ENCODE results near the gene ALS2. TPM values are rescaled to one million over a fixed set of nuclear protein-coding genes. Genes with fewer than 3 reads are reported as not detected.
"Not testable (repeated sequence)": the region's sequence is repeated elsewhere in the genome, so short reads cannot be mapped to it uniquely, and the experiment has no call there.

Gene ALS2
- total RNA-seq: 37.1 and 37.3 TPM in 2 replicates
- 15.9 TPM for polyA plus RNA-seq (2012)

- peak; percentile 99 for DNase-seq (ENCODE audit: low read depth)
Observed at GRCh38 chr2:201780674-201781493, at the start of gene ALS2. TSS of gene ALS2 (minus strand) at chr2:201780933. CDS start at chr2:201768885, 12,048 bp downstream.

DNA sequence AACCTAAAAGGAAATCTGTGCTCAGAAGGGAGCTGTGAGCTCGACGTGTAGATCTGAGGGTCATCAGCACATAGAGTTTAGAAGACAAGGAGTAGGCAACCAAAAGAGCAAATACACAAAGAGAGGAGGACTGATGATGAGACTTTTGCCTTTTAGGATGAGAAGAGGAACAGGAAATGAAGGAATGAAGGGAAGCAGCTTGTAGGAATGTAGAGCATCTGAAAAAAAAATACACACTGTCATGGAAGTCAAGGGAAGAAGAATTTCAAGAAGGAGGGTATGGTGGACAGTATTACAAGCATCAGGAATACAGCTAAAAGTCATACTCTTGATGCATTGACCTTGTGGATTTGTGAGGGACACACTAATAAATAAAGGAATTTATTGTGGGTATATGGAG lies 47.5 kb upstream of the ALS2 start:
- no peak for DNase-seq (ENCODE audit: low read depth)

GRCh38 chr2:201827621-201828020 lies 46.9 kb upstream of the ALS2 start:
- DNase-seq (ENCODE audit: low read depth): no peak

GRCh38 chr2:201824212-201824611 lies 43.5 kb upstream of the ALS2 start:
- no peak for DNase-seq (ENCODE audit: low read depth)

GRCh38 chr2:201821080-201821479 lies 40.3 kb upstream of the ALS2 start:
- no peak for DNase-seq (ENCODE audit: low read depth)

DNA sequence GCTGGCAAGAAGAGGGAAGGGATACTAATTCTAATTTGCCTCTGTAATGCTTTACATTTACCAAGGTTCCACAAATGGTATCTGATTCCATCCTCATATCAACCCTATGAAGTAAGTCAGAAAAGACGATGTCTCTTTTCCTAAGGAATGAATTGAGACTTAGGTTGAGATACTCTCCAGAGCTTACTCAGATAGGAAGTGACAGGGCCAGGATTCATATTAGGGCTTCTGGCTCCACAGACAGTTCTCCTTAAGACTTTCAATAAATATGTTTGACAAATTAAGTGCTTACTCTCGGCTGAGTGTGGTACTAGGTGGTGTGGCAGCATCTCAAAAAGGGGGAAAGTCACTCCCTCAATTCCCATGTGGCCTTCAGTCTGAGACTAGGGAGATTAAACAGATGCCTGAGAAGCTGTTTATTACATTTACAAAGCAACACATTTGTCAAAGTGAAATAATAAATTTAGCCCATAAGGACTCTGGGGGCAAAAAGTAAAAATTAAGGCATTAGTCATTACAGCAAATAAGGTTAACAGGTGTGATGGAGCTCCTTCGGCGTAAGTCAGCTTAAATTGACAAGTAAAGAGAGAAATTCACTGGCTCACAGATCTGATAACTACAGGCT lies 39.8 kb upstream of the ALS2 start:
- DNase-seq (ENCODE audit: low read depth): no peak

- no peak for DNase-seq (ENCODE audit: low read depth)
Observed at GRCh38 chr2:201816657-201817575, 36.2 kb upstream of the ALS2 start.

DNA sequence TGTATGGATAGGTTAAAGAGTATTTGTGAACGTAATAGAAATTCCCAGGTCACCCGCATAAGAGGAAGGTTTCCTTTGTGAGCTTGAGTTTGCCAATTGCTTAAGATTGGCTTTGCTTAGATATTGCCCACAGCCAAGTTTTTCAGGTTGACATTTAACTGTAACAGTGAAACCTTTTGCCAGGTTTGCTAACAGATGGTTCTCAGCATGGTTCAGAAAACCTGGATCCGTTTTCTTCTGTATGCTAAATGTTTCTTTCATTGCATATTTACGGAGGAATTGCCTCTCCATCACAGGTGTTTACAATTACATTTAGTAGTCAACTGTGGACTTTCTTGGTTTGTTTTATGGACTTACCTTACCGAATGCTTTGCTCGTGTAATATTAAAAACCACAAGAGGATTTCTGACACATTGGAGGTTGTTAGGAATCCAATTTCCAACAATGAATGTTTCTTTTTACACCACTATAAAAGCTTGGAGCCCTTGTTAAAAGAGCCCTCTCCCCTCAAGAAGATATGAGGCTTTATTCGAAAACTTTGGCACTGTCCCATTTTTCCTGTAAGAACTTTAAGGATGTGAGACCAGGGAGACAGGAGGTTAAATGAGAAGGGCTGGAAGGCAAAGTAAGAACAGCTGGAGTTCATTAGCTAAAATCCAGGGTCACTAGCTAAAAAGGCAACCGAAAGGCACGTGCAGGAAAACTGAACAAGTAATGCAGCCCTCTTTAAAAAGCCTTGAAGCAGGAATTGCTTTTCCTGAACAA lies 33.4 kb upstream of the ALS2 start:
- DNase-seq (ENCODE audit: low read depth): no peak

DNA sequence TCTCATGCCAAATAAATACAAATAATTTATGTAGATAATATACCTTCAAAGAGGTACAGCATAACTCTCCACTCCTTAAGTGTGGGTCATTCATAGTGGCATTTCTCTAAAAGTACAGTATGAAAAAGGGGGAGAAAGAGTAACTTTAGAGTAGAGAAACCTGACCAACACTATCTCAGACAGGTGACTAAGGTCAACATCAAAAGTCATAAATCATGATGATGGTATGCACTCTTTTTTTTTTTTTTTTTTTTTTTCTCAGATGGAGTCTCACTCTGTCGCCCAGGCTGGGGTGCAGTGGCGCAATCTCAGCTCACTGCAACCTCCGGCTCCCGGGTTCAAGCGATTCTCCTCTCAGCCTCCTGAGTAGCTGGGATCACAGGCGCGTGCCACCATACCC lies 29.9 kb upstream of the ALS2 start:
- not testable (repeated sequence) for DNase-seq (ENCODE audit: low read depth)

DNA sequence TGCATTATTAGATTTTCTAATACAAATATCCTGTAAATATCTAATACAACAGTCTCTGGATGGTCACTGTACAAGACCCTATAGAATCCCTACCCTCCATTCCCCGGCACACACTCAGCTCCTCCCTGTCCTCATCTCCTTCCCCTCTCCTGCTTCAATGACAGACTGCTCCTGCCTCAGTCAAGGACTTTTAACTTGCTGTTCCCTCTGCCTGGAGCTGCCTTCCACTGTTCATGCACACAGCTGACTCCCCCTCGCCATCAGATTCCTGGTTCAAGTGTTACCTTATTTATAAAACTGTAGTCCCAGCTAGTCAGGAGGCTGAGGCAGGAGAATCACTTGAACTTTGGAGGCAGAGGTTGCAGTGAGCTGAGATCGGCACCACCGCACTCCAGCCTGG lies 28.9 kb upstream of the ALS2 start:
- DNase-seq (ENCODE audit: low read depth): no peak

DNA sequence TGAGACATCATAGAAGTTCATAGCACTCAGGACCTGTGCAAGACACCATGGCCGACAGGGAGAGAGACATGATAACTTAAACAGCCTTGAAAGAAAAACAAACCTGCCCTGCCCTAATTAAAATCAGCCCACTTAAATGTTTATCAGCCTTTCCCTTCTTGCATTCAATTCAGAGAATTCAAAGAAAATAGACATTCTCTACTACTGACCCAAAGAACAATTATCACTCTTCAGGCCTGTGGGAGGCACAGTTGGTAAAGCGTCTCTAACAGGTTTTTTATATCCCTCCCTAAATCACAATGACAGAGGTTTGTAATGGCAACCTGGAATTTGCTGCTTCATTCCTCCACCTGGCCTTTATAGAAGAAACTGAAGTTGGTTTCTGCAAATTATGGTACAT lies 27.3 kb upstream of the ALS2 start:
- DNase-seq (ENCODE audit: low read depth): no peak

- peak; percentile 78 for DNase-seq (ENCODE audit: low read depth)
Observed at GRCh38 chr2:201807452-201807999, 26.8 kb upstream of the ALS2 start.

- DNase-seq (ENCODE audit: low read depth): peak; percentile 76
Observed at GRCh38 chr2:201806442-201807170, 25.9 kb upstream of the ALS2 start, which contains the start of gene CDK15. TSS of gene CDK15 (plus strand) at chr2:201806537. CDS start at chr2:201806665, 128 bp downstream.

GRCh38 chr2:201798914-201799285 lies 18.2 kb upstream of the ALS2 start:
- DNase-seq (ENCODE audit: low read depth): peak; percentile 30

DNA sequence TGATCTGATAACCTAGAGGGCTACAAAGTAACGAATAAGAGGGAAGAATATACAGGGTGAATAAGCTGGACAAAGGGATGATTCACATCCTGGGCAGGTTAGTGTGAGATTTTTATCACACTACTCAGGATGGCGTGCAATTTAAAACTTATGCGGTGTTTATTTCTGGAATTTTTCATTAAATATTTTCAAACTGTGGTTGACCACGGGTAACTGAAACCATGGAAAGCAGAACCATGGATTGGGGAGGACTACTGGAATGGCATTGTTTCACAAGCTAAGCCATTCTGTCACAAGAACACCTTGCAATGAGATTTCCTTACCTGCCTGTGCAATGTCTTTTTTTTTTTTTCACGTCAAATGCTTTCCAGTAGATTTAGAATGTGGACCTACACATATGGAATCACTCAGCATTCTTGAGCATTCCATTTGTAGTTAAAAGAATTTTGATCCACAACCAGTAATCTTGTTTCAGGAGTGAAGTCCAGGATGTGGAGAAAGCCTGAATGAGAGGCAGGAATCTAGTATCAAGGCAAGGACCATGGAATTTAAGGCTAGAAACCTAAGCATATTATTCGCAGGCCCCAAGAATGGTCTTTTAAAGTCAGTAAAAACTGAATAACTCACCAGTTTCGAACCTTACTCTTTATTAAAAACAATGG lies 17.6 kb upstream of the ALS2 start:
- DNase-seq (ENCODE audit: low read depth): peak; percentile 75

DNA sequence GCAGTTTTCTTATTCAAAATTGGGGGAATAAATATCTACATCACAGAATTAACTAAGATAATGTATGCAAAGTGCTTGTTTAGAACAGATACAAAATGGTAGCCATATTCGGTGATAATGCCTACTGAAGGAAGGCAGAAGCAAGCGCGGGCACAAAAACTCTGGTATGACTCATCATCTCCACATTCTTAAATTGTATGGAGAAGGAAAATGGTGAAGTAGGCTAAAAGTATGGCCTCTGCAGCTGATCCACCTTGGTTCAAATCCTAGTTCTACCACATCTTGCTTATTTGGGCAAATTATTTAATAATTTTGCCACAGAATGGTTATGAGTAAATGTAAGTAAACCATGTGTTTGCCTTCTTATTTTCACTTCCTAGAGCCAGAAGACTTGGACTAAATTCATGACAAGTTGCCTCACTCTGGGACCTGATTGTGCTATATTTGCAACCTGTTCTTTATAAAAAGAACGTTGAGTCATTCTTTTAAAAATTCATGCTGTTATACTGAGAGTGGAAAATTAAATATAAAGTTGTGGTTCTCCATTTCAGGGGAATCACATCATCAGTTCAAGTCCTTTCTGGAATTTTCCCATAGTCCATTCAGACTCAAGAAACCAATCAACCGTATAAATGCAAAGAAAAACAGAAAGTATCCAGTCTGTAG lies 16.6 kb upstream of the ALS2 start:
- DNase-seq (ENCODE audit: low read depth): peak; percentile 55

DNA sequence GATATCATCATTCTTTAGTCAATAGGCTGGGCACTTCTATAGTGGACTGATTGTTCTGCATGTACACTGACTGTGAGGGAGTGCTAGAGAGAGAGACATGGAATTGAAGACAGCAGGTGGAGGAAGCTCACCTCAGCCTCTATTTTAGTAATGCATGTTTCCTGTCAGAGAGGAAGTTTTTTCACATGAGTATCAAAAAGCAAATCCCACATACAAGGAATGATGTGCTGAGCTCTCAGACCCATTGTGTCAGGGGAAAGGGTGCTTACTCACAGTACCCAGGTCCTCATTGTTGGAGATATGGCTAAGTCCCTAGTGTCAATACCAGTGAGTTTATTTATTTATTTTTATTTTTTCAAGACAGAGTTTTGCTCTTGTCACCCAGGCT lies 15.7 kb upstream of the ALS2 start:
- peak; percentile 34 for DNase-seq (ENCODE audit: low read depth)

DNA sequence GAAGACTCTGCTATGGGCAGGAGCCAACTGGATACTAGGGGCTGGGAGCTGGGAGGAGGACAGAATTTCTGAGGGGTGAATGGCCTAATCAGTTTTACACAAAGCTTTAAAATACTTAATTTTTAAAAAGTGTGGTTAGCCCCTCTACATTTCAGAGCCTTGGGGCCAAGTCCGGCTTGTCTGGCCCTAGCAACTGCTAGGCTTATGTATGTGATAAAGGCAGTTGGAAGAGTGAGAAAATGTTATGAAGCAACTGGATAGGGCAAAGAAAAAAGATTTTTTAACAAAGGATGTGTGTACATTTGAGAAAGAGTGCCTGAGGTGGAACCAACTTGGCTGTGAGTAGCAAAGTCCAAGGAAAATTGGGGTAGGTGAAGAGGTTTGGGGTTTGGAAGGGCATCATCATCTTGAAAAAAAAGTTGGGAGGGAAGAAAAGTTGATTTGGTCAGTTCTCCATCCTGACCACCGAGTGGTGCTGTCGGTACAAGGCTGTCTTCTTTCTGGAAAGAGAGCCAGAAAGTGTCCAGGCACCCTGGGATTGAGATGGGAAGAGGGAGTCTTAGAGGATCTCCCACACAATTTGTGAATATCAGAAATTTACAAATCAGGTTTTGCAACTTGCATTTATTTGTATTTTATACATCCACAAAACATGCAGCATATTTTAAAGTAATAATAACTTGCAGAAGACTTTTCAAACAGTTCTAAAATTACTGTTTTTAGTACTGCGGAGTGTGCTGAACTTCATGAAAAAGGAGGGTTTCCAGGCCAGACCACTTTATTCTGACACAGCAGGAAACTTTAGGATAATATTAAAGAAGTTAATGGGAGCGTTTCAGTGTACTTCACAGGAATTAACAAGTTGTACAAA lies 15.1 kb upstream of the ALS2 start:
- peak; percentile 71 for DNase-seq (ENCODE audit: low read depth)

Data from myocyte (in vitro differentiated cells).